Keratinocyte (primary cell): ENCODE data around the gene MAML1. TPM values are rescaled to one million over a fixed set of nuclear protein-coding genes. Genes with fewer than 3 reads are reported as not detected.

Source experiments
- DNase-seq: peaks from one replicate; pipeline ENCODE4 v3.0.0-alpha.2; 2011; ENCODE audit warnings: low read depth, missing footprints, low spot score
- FAIRE-seq: peaks from 2 replicates; lab custom pipeline; 2011; peaks lifted over from hg19 to GRCh38; lab: Jason Lieb, UNC
- H2AFZ ChIP-seq: 2 replicates; pipeline ENCODE4 v1.6.0; 2012; ENCODE audit warnings: low read length, control low read depth, inconsistent platforms; ENCODE audit not compliant: control insufficient read depth
- H3K27ac ChIP-seq: 2 replicates; pipeline ENCODE4 v1.5.1; 2011; ENCODE audit warnings: low read length; ENCODE audit not compliant: control insufficient read depth, insufficient read depth
- H3K27me3 ChIP-seq: 3 replicates; pipeline ENCODE4 v1.6.0; 2011; ENCODE audit warnings: low read length; ENCODE audit not compliant: control insufficient read depth, insufficient read depth; ENCODE audit errors: extremely low read depth
- H3K36me3 ChIP-seq, 2 experiments: 2 replicates in 1 of 2; 3 replicates in 1 of 2; pipeline ENCODE4 v1.5.1; 2011; ENCODE audit warnings: low read length in 2 of 2, mild to moderate bottlenecking in 1 of 2; ENCODE audit not compliant: control insufficient read depth in 2 of 2, insufficient read depth in 2 of 2; ENCODE audit errors: extremely low read depth in 1 of 2
- H3K4me1 ChIP-seq: 3 replicates; pipeline ENCODE4 v1.5.1; 2011; ENCODE audit warnings: low read length; ENCODE audit not compliant: control insufficient read depth, insufficient read depth; ENCODE audit errors: extremely low read depth
- H3K4me2 ChIP-seq: 3 replicates; pipeline ENCODE4 v1.6.0; 2011; ENCODE audit warnings: low read depth, low read length; ENCODE audit not compliant: control insufficient read depth, insufficient read depth; ENCODE audit errors: extremely low read depth
- H3K4me3 ChIP-seq, 3 experiments: fragments of 200-600 bp in 1 of 3; sonication (generic) in 1 of 3; 2 replicates in 2 of 3; 3 replicates in 1 of 3; pipeline ENCODE4 v1.5.1; 2011 to 2016; ENCODE audit warnings: low read length in 3 of 3, mild to moderate bottlenecking in 3 of 3, control low read depth in 2 of 3, inconsistent platforms in 1 of 3, low read depth in 1 of 3, mixed read lengths in 1 of 3, mixed run types in 1 of 3, moderate library complexity in 1 of 3; ENCODE audit not compliant: control insufficient read depth in 2 of 3, insufficient read depth in 2 of 3; ENCODE audit errors: extremely low read depth in 1 of 3
- H3K79me2 ChIP-seq: 2 replicates; pipeline ENCODE4 v1.6.0; 2012; ENCODE audit warnings: low read length; ENCODE audit not compliant: control insufficient read depth, insufficient read depth
- H3K9ac ChIP-seq: 3 replicates; pipeline ENCODE4 v1.6.0; 2011; ENCODE audit warnings: low read length; ENCODE audit not compliant: control insufficient read depth, insufficient read depth; ENCODE audit errors: extremely low read depth
- H3K9me1 ChIP-seq: 3 replicates; pipeline ENCODE4 v1.6.0; 2011; ENCODE audit warnings: low read length; ENCODE audit not compliant: control insufficient read depth, insufficient read depth; ENCODE audit errors: extremely low read depth
- H3K9me3 ChIP-seq: 2 replicates; pipeline ENCODE4 v1.5.1; 2012; ENCODE audit warnings: low read depth, low read length; ENCODE audit not compliant: control insufficient read depth
- H4K20me1 ChIP-seq: 3 replicates; pipeline ENCODE4 v1.6.0; 2011; ENCODE audit warnings: low read length; ENCODE audit not compliant: control insufficient read depth, insufficient read depth; ENCODE audit errors: extremely low read depth
- CTCF ChIP-seq, 3 experiments: IDR thresholded peaks in 1 of 3; conservative IDR thresholded peaks in 1 of 3; optimal IDR thresholded peaks in 1 of 3; 2 replicates in 2 of 3; 3 replicates in 1 of 3; pipeline versions ENCODE3 to v1.5.1; 2011; ENCODE audit warnings: low read length in 3 of 3, mild to moderate bottlenecking in 3 of 3, moderate library complexity in 2 of 3, control low read depth in 1 of 3, inconsistent platforms in 1 of 3; ENCODE audit not compliant: insufficient read depth in 2 of 3; ENCODE audit errors: extremely low read depth in 1 of 3
- EZH2 ChIP-seq: IDR thresholded peaks from one replicate; pipeline ENCODE4 v1.6.1; 2012; ENCODE audit warnings: inconsistent platforms, mild to moderate bottlenecking, low read length, moderate library complexity
- dilution Hi-C: fragments of 300-500 bp; cut with MboI; formaldehyde crosslinking; loops from one replicate; pipeline ENCODE4 v1.7.0; 2020; ENCODE audit warnings: low sequenced_read_pairs; ENCODE audit not compliant: extremely low pct_ligation_motif_present
- polyA plus RNA-seq, 5 experiments: library from polyadenylated mRNA; depleted of rRNA in 3 of 5; stranded (reverse) in 3 of 5; stranded (forward) in 1 of 5; unstranded in 1 of 5; fragments of >200 nt; gene quantifications; 1 replicate in 1 of 5; 2 replicates in 3 of 5; 3 replicates in 1 of 5; pipeline versions ENCODE4 v1.2.1 to v1.2.3, GENCODE V29; 2011 to 2012; ENCODE audit warnings: missing spikeins in 2 of 5, low read depth in 1 of 5, low replicate concordance in 1 of 5

The MAML1 gene
- polyA plus RNA-seq, 1 donor (not counting 4 experiments of a cell fraction or from before 2014, with no cell fraction given): 4.9 TPM

- H3K9me1 ChIP-seq: peaks cover 5% of the 10 kb centered on the region
- no peak overlapping the region for H3K9ac ChIP-seq
- no peaks in the 10 kb centered on the region for H3K27me3 ChIP-seq
- H2AFZ ChIP-seq: no peak overlapping the region
- H3K4me2 ChIP-seq: no peak overlapping the region
- FAIRE-seq: no peak
- no peaks in the 10 kb centered on the region for H3K9me3 ChIP-seq
- peaks cover 6% of the 10 kb centered on the region for H4K20me1 ChIP-seq
- peaks cover 22 to 26% of the 10 kb centered on the region in 2 experiments for H3K36me3 ChIP-seq
- TF ChIP-seq EZH2 (no peak), CTCF (optimal IDR thresholded peaks at IDR 0.05 in 1 of 3, IDR thresholded peaks at IDR 0.05 in 1 of 3, conservative IDR thresholded peaks at IDR 0.05 in 1 of 3; ENCODE audit: extremely low read depth in 1 of 3, insufficient read depth in 2 of 3, low read length in 3 of 3) (no peak)
- H3K79me2 ChIP-seq: peaks cover 15% of the 10 kb centered on the region
- no peak overlapping the region for H3K4me3 ChIP-seq
- H3K27ac ChIP-seq: no peak overlapping the region
- dilution Hi-C loops: no loop called here
- peaks cover 37% of the 10 kb centered on the region for H3K4me1 ChIP-seq
- no peak for DNase-seq
These were observed 34.3 kb downstream of the MAML1 start for GRCh38 chr5:179766726-179767455.

- no peak for TF ChIP-seq CTCF (optimal IDR thresholded peaks at IDR 0.05 in 1 of 3, IDR thresholded peaks at IDR 0.05 in 1 of 3, conservative IDR thresholded peaks at IDR 0.05 in 1 of 3; ENCODE audit: extremely low read depth in 1 of 3, insufficient read depth in 2 of 3, low read length in 3 of 3)
- TF ChIP-seq EZH2: no peak
- no peak overlapping the region for H3K9ac ChIP-seq
- peaks cover 30% of the 10 kb centered on the region for H3K4me1 ChIP-seq
- no peak overlapping the region for H3K4me3 ChIP-seq
- H3K27ac ChIP-seq: no peak overlapping the region
- H3K27me3 ChIP-seq: no peaks in the 10 kb centered on the region
- no peak overlapping the region for H2AFZ ChIP-seq
- no peaks in the 10 kb centered on the region for H3K9me3 ChIP-seq
- FAIRE-seq (no peak), DNase-seq (no peak)
- H3K9me1 ChIP-seq: no peaks in the 10 kb centered on the region
- H3K36me3 ChIP-seq: peaks cover 22 to 30% of the 10 kb centered on the region in 2 experiments
- no peaks in the 10 kb centered on the region for H4K20me1 ChIP-seq
- dilution Hi-C loops: no loop called here
- H3K4me2 ChIP-seq: no peak overlapping the region
- peaks cover 11% of the 10 kb centered on the region for H3K79me2 ChIP-seq
These were observed 35.0 kb downstream of the MAML1 start for GRCh38 chr5:179767496-179768100.
